Cardiac muscle cell (in vitro differentiated cells and primary cell): ENCODE measurements around the gene CCDC32. TPM values are rescaled to one million over a fixed set of nuclear protein-coding genes. Genes with fewer than 3 reads are reported as not detected.

Experiments
- DNase-seq, 2 donors: peaks; one replicate each; pipeline versions ENCODE4 v3.0.0 to v3.0.0-alpha.2; 2010 to 2017; ENCODE audit warnings: low read depth in 1 of 2, low spot score in 1 of 2
- H3K27ac ChIP-seq: fragments of 200-600 bp; sonication (generic); 2 replicates; pipeline ENCODE4 v1.5.1; 2016
- H3K27me3 ChIP-seq: fragments of 200-600 bp; sonication (generic); 2 replicates; pipeline ENCODE4 v1.6.0; 2016; ENCODE audit warnings: control low read depth
- H3K36me3 ChIP-seq: fragments of 200-600 bp; sonication (generic); 2 replicates; pipeline ENCODE4 v1.5.1; 2016; ENCODE audit warnings: control low read depth
- H3K4me1 ChIP-seq: fragments of 200-600 bp; sonication (generic); 2 replicates; pipeline ENCODE4 v1.8.1; 2017; ENCODE audit warnings: low read depth, mild to moderate bottlenecking, mixed run types
- H3K4me3 ChIP-seq: fragments of 200-600 bp; sonication (generic); 2 replicates; pipeline ENCODE4 v1.5.1; 2016; ENCODE audit warnings: mild to moderate bottlenecking
- H3K9me3 ChIP-seq: fragments of 200-600 bp; sonication (generic); 2 replicates; pipeline ENCODE4 v1.5.1; 2017; ENCODE audit warnings: low read depth, mild to moderate bottlenecking, control low read depth
- polyA plus RNA-seq: library from polyadenylated mRNA; unstranded; fragments of >200 nt; fragmentation: Nextera tagmentation; extraction: Ambion mirVana; gene quantifications from 2 replicates; pipeline ENCODE4 v1.2.1, GENCODE V29; 2016
- total RNA-seq: library from RNA; depleted of rRNA; stranded (reverse); fragments of >200 nt; gene quantifications from 2 replicates; pipeline ENCODE4 v1.2.3, GENCODE V29; 2016
- TF ChIP-seq, protein P1 (sequence below): IDR thresholded peaks from 2 replicates; pipeline ENCODE4 v1.5.1; 2012; ENCODE audit warnings: low read depth, mild to moderate bottlenecking, low read length

CCDC32 gene
- total and polyA plus RNA-seq, 2 experiments from 2014 or later, result 16.7 to 26.2 TPM

DNA sequence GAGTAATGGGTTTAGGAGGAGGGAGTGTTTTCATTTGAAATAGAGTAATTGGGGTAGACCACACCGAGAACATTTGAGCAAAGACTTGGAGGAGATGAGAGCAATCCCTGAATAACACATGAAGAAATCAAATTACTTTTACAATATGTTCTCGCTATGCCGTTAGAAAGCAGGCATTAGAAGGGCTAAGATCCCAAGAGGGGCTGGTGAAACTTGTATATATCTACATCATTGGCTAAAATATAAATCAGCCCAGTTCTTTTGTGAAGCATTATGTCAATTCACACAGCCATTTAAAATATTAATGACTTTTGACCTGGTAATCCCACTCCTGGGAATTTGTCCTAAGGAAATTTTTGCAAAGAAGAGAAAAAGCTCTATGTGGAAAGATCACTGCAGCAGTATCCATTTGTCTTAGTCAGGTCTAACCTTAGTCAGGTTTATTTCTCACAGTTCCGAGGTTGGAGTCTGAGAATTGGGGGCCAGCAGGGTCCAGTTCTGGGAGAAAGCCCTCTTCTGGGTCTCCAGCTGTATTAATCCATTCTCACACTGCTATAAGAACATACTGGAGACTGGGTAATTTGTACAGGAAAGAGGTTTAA, 31.0 kb downstream of the CCDC32 start:
- Histone ChIP-seq H3K27ac (no peak overlapping the region), H3K9me3 (no peaks in the 10 kb centered on the region), H3K4me3 (no peak overlapping the region), H3K4me1 (peaks cover 11% of the 10 kb centered on the region), H3K36me3 (no peaks in the 10 kb centered on the region), H3K27me3 (no peaks in the 10 kb centered on the region)
- TF ChIP-seq, protein P1, sequence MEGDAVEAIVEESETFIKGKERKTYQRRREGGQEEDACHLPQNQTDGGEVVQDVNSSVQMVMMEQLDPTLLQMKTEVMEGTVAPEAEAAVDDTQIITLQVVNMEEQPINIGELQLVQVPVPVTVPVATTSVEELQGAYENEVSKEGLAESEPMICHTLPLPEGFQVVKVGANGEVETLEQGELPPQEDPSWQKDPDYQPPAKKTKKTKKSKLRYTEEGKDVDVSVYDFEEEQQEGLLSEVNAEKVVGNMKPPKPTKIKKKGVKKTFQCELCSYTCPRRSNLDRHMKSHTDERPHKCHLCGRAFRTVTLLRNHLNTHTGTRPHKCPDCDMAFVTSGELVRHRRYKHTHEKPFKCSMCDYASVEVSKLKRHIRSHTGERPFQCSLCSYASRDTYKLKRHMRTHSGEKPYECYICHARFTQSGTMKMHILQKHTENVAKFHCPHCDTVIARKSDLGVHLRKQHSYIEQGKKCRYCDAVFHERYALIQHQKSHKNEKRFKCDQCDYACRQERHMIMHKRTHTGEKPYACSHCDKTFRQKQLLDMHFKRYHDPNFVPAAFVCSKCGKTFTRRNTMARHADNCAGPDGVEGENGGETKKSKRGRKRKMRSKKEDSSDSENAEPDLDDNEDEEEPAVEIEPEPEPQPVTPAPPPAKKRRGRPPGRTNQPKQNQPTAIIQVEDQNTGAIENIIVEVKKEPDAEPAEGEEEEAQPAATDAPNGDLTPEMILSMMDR, result no peak
- no peak for DNase-seq

DNA sequence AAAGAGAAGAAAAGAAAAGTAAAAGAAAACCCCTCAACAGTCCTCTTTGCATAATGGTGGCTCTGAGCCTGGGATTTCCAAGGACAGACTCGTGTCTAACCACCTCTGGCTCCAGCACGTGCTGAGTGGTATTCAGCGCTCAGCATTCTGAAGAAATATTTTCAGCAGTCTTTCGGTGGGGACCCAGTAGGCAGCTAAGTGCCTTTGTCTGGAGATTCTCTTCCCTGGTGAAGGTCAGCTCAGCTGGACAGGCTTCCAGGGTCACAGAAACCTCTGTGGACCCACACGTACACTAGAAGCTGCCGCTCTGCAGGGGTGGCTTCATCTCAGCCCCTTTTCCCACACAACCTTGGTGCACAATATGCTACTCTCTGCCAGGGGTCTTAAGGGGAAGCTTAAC, 36.0 kb downstream of the CCDC32 start:
- peak in 1 of 2 donors; percentile 74 for DNase-seq
- Histone ChIP-seq H3K27me3 (no peaks in the 10 kb centered on the region), H3K9me3 (no peaks in the 10 kb centered on the region), H3K36me3 (no peaks in the 10 kb centered on the region), H3K4me1 (peaks cover 13% of the 10 kb centered on the region), H3K27ac (peak overlapping the region; percentile 86), H3K4me3 (no peak overlapping the region)
- TF ChIP-seq, protein P1, result no peak

DNA sequence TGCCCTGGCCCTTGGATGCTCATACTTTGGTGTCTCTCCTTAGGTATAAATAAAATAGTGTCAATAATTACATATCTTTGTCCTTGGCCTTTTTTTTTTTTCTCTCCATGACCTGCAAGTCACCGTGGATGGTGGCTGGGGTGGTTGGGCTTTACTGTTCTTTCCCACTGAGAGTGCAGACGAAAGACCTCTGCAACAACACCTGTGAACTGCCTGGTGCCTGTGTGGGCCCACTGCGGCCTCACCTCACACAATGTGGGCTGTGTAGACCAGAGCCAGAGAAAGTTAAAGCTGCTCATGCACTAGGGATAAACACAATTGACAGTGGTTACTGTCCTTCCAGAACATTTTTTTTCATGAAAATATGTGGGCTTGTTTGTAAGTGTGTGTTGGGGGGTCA, 39.0 kb downstream of the CCDC32 start:
- no peak overlapping the region for H3K4me3 ChIP-seq
- H3K36me3 ChIP-seq, result no peaks in the 10 kb centered on the region
- TF ChIP-seq, protein P1, result no peak
- H3K4me1 ChIP-seq, result peaks cover 13% of the 10 kb centered on the region
- H3K9me3 ChIP-seq, result no peaks in the 10 kb centered on the region
- no peak overlapping the region for H3K27ac ChIP-seq
- DNase-seq, result no peak
- no peaks in the 10 kb centered on the region for H3K27me3 ChIP-seq

DNA sequence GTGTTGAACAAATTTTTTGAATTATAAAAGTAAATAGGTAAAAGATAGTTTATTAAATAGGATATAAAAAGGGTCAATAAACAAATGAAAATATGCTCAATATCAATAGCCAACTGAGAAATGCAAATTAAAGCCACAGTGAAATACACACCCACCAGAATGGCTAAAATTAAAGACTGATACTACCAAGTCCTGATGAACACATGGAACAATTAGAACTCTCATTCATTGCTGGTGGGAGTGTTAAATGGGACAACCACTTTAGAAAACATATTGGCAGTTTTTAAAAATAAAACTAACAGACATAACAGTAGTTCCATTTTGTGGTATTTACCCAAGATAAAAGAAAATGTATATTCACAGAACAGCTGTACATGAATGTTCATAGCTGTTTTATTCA, 41.2 kb downstream of the CCDC32 start:
- no peak overlapping the region for H3K27ac ChIP-seq
- H3K27me3 ChIP-seq, result no peaks in the 10 kb centered on the region
- no peak for DNase-seq
- TF ChIP-seq, protein P1, result no peak
- no peaks in the 10 kb centered on the region for H3K9me3 ChIP-seq
- peaks cover 4% of the 10 kb centered on the region for H3K4me1 ChIP-seq
- no peaks in the 10 kb centered on the region for H3K36me3 ChIP-seq
- H3K4me3 ChIP-seq, result no peak overlapping the region

DNA sequence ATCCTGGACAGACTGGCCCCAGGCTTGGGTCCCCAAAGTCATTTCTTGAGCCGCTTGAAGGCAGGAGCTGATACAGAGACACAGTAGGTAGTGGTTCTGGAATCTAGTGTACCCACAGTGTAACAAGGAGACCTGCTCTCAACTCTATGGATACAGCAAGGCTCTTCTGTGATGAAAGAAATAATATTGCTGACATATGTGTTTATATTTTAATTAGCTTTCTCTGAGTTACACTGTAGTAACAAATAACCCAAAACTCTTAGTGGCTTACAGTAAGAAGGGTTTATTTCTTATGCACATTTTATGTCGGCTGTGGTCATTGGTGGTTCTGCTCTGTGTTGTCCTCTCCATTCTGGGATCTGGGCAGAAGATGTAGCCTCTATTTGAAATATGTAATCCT, 48.5 kb downstream of the CCDC32 start:
- H3K4me1 ChIP-seq, result no peaks in the 10 kb centered on the region

More for the DNA sequence above, 48.5 kb downstream of the CCDC32 start:
- Histone ChIP-seq H3K9me3 (no peaks in the 10 kb centered on the region), H3K27ac (no peak overlapping the region), H3K36me3 (no peaks in the 10 kb centered on the region), H3K27me3 (peaks cover 20% of the 10 kb centered on the region), H3K4me3 (no peak overlapping the region)
- TF ChIP-seq, protein P1, result no peak
- DNase-seq, result no peak
